NCI-H1694 (cell line): ENCODE data around the gene TSR1.
"Not testable (repeated sequence)": the region's sequence is repeated elsewhere in the genome, so short reads cannot be mapped to it uniquely, and the experiment has no call there.

ENCODE experiments used
- DNase-seq: peaks from one replicate; lab custom pipeline; 2025; lab: John Stamatoyannopoulos, UW

TSR1 gene

DNA sequence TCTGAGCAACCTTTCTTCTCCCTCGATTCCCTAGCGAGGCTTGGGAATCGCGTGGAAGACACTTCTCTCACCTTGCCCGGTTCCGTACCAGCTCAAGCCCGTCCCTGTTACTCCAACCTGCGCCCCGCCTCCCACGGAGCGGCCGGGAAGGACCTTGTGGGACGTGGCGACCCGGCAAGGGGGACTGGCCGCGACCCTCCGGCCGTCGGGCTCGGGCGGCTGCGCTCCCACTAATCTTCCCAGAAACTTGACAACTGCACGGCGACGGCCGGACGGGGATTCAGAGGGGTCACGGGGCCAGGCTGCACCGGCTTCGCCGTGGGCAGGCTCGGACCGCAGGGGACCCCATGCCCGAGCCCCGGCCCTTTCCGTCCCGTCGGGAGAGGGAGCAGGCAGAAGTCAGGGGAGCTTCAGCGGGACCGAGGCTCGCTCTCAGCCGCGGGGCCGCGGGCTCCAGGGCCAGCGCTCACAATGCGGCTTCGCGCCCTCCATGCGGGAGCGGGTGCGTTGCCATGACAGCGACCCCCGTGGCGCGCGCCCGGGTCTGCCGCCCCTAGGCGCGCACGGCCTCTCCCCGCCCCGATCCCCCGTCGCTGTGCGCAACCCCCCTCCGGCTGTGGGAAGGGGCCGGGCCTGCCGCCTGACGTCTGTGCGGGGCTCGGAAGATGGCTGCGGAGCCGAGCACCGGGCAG, 741 bp upstream of the TSR1 start, which contains the start of gene SGSM2:
SGSM2 (plus strand) TSS at position 650 of the 692 bp plus-strand sequence. CDS start 188 bp downstream, outside the sequence.
- no peak for DNase-seq

- DNase-seq, result no peak
These were observed 487 bp downstream of the TSR1 start for GRCh38 chr17:2335726-2336214.

GRCh38 chr17:2331303-2331702, 5.0 kb downstream of the TSR1 start:
- no peak for DNase-seq

- no peak for DNase-seq
These were observed 12.5 kb downstream of the TSR1 start for GRCh38 chr17:2323629-2324314.

GRCh38 chr17:2321399-2321798, 14.9 kb downstream of the TSR1 start:
- DNase-seq, result no peak

DNA sequence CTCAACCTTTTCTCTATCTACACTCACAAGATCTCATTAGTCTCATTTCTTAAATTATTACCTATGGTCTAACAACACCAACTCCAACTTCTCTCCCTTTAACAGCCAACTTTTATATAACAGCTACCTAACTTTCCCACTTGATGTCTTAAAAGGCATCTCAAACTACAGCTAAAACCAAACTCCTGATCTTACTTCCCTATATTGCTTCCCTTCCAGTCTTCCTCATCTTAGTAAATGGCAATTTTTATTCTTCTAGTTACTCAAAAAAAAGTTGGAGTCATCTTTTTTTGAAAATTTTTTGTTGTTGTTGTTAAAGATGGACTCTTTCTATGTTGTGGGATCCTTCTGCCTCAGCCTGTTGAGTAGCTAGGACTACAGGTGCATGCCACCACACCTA, 17.2 kb downstream of the TSR1 start:
- no peak for DNase-seq

GRCh38 chr17:2317796-2318195, 18.5 kb downstream of the TSR1 start:
- DNase-seq, result no peak

GRCh38 chr17:2316916-2317205, 19.4 kb downstream of the TSR1 start:
- DNase-seq, result not testable (repeated sequence)

DNA sequence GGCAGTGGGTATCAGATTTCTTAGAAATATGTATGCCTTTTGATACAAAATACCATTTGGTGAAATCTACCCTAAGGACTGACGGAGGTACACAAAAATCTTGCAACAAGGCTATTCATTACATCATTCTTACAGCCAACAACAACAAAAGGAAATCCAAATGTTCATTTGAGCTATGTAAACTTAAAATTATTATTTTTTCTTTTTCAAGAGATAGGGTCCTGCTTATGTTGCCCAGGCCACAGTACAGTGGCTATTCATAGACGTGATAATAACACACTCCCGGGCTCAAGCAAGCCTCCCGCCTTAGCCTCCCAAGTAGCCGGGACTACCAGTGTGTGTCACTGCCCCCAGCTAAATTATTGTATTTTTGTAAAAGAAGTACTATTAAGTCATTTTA, 23.5 kb downstream of the TSR1 start:
- DNase-seq, result no peak

- DNase-seq, result no peak
These were observed 26.7 kb downstream of the TSR1 start for GRCh38 chr17:2309338-2310154.

DNA sequence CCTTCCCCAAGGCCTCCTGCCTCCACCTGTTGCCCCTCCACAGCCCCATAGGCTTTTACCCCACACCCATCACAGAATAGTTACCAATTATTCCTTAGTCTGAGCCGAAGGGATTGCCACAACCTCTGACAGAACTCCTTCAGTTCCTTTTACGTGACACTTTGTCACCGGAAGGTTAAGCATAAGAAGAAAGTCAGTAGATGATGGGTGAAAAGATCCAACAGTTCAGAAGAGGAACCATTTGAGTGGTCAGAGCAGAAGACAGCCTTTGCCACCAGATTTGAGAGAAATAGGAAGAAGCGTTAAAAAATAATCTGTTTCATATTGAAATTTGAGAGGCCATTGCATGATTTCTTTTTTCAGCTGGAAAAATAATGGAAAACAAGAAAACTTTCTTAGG, 31.3 kb downstream of the TSR1 start:
- DNase-seq, result no peak

DNA sequence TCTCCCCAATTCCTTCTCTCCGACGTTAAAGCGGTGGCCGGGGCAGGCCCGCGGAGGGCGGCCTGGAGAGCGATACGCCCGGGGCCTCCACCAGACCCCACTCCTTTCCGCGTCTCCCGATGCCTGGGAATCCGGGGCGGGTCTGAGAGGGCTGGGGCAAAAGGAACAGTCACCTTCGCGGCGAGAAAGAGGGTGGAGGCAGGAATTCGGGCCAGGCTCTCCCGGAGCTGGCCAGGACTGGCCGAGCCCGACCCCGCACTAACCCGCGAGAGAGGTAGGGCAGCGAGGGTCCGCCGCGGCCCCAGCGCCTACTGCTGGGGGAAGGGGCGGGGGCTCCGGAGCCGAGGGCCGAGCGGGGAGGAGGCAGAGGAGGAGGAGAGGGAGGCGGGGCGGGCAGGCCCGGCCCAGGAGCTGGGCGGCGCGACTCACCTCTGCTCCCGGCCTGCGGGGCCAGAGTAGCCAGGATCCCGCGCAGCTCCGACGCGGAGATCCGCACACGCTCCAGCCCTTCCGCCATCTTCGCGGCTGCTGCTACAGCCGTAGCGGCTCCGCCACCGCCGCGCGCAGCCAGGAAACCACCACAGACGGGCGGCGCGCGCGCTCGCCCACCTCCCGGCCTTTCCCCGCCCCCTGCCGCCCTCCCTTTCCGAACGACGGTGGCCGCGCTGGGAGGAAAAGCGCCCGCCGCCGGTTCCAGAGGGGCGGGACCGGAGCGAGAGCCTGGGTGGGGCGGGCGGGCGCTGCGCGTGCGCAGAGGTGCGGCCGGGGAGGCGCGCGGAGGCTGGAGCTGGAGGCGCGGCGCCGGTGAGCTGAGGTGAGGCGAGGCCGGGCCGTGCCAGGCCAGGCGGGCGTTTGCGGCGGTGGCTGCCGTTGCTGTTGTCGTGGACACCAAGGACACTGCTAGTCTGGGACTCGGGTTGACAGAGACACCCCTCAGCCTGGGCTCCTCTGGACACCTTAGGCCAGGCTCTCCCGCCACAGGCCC, 32.8 kb downstream of the TSR1 start, which contains the start of the genes SMG6 and SRR:
SMG6 (minus strand) TSS at position 582 of the 985 bp plus-strand sequence; CDS start at position 517, 65 bp downstream.
SRR (plus strand) TSS at position 747 of the 985 bp plus-strand sequence. CDS start 11,611 bp downstream, outside the sequence.
- peak; percentile 62 for DNase-seq

DNA sequence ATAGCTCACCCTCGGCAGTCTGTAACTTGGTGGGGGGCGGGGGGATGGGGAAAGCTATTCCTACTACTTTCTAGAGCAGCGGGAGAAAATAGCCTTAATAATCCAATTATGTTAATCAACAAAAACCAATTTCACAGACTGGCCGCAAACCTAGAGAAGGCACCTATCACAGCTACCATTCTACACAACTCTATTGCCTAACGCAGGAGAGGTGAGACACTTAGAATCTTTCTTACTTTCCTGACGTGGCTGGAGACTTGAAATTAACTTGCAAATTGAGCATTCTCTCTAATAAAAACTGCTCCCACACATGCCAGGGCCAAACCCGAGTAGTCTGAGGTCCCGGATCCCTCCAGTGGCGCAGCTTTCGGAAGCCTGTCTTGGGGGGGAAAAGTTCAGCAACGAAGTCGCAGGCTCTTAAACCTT, 33.5 kb downstream of the TSR1 start:
- no peak for DNase-seq

- no peak for DNase-seq
These were observed 36.5 kb downstream of the TSR1 start for GRCh38 chr17:2299756-2300155.

GRCh38 chr17:2299136-2299535, 37.1 kb downstream of the TSR1 start:
- DNase-seq, result no peak

- no peak for DNase-seq
These were observed 39.2 kb downstream of the TSR1 start for GRCh38 chr17:2297023-2297422.

GRCh38 chr17:2295575-2295974, 40.7 kb downstream of the TSR1 start:
- DNase-seq, result no peak

DNA sequence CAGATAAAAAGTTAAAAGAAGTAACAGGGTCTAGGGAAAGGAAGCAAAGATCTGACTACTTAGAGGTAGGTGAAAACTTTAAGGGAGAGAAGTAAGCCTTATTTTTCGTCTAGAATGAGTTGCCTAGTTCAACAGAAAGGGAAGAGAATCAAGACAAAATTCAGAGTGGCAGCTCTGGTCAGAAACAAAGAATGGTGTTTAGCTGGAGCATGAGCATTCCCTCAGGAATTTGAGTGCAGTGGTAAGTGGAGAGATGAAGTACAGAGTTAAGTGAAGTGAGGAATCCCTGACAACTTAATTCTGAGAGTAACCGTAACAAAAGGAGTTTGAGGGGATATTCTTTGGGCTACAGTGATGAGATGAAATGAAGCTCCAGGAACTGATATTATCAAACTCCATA, 44.2 kb downstream of the TSR1 start:
- DNase-seq, result no peak

- no peak for DNase-seq
These were observed 46.3 kb downstream of the TSR1 start for GRCh38 chr17:2289878-2290478.

- DNase-seq, result no peak
These were observed 53.0 kb downstream of the TSR1 start for GRCh38 chr17:2283302-2283701.
